Left renal cortex interstitium (tissue), 4 donors: ENCODE measurements around the gene FIBP. TPM values are rescaled to one million over a fixed set of nuclear protein-coding genes. Genes with fewer than 3 reads are reported as not detected.

Experiments used
- DNase-seq, 4 donors: peaks; one replicate each; pipeline ENCODE4 v3.0.0-alpha.2; 2013; ENCODE audit warnings: low read depth in 4 of 4, low spot score in 2 of 4, missing footprints in 1 of 4
- polyA plus RNA-seq, 4 donors: library from polyadenylated mRNA; unstranded; fragments of 120-200 nt; gene quantifications; one replicate each; pipeline ENCODE4 v1.2.1, GENCODE V29; 2013; ENCODE audit not compliant: insufficient read length in 4 of 4

Gene FIBP
- polyA plus RNA-seq, 4 donors: 91.1 to 106 (median 96.7) TPM

DNA sequence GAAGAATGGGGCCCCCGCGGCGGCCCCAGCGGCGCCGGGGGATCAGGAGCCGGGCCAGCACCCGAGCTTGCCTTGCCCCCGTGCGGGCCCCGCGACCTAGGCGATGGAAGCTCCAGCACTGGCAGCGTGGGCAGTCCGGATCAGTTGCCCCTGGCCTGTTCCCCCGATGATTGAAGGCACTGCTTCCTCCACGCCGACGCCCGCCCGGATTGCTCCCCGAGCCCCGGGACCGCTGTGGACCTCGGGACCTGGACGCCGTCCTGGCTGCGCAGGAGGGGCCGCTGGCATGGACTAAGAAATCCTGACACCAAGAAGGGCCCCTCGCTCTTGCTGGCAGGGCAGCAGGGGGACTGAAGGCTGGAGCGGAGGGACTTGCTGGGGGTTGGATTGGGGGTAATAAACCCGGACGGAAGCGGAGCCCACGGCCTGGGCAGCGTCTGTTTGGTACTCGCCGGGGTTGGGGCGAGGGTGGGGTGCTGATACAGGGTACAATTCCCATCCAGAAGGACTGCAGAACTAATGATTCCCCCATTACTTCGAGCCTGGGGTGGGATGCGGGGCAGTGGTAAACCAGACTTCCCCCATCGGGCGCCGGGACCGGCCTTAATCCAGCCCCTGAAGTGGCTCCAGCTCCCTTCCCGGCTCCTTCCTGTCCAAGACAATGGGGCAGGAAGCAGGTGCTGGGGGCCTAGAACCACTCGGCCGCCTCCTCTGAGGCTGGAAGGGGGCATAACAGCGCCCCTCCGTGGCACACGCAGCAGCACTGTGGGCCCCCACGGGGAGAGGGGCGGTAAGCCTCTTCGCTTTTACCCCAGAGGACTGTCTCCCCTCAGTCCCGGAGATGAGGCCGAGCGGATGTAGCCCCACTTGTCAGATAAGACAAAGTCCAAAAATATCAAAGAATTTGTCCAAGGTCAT is 3.2 kb upstream of the FIBP start:
- no peak for DNase-seq

DNA sequence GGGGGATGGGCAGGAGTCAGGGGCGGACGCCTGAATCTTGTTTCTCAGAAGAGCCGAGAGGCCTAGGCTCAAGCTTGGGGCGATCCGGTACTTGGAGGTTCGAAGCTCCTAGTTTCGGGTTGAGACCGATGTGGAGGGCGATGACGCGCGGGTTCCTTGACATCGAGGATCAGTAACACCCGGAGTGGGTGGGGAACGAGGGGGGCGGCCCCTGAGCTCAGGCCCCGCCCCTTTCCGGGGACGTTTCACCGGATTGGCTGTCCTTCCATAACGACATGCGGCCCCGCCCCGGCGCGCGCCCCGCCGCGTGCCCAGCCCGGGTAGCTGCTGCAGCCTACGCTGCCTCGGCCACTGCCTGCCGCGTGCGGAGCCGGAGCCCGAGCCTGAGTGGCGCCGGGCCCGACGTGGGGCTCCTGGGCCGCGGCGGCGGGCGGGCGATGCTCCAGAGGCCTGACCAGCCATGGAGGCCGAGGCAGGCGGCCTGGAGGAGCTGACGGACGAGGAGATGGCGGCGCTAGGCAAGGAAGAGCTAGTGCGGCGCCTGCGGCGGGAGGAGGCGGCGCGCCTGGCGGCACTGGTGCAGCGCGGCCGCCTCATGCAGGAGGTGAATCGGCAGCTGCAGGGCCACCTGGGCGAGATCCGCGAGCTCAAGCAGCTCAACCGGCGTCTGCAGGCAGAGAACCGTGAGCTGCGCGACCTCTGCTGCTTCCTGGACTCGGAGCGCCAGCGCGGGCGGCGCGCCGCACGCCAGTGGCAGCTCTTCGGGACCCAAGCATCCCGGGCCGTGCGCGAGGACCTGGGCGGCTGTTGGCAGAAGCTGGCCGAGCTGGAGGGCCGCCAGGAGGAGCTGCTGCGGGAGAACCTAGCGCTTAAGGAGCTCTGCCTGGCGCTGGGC is 2.3 kb upstream of the FIBP start, which contains the start of gene CCDC85B:
Gene CCDC85B, plus strand, starts transcription at position 350 of the 895 bp plus-strand sequence. Its CDS starts 111 bp downstream, at position 461.
- DNase-seq: peak; percentile 79 to 93 (median 91)

GRCh38 chr11:65887723-65888162 is 528 bp downstream of the FIBP start:
- DNase-seq: no peak

- DNase-seq: no peak
These were observed 1.2 kb downstream of the FIBP start for GRCh38 chr11:65886826-65887722.

DNA sequence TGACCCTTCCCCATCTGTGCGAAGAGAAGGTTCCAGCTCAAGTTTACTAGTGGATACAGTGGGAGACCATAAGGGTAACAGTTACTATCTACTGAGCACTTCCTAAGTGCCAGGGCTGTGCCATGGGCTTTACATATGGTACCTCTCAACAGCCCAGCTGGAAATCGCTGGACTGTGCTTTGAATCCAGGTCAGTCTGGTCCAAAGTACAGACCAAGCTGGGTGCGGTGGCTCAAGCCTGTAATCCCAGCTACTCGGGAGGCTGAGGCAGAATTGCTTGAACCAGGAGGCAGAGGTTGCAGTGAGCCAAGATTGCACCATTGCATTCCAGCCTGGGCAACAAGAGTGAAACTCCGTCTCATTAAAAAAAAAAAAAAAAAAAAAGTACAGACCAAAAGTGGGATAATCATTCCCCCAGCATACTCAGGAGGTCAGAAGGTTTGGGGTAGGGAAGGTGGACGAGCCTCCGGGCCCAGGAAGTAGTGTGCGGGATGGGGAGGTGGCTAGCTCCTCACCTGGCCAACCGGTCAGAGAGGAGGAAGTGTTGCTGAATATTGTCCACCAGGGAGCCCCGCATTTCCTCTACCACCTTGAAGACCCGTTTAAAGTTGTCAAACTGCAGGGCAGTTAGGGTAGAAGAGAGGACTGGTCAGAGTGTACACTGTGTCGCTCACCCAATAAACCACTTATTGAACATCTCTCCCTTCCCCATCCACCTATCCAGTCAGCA is 2.3 kb downstream of the FIBP start:
- DNase-seq: no peak

DNA sequence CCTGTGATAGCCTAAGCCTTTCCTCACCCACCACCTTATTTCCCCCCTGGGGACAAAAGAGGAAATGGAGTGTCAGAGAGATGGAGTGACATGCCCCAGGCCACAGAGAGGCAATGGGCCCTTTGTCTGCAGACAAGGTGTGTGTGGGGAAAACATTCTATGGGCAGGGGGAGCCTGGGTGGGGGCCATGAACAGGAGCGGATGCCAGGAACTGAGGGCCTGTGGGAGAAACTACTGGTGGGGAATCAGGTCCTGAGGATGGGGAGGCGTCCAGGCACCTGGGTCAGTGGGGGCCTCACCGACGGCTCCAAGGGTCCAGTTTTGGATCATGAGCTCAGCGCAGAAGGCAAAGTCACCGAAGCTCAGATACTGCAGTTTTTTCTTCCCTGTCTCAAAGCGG is 3.0 kb downstream of the FIBP start:
- no peak for DNase-seq

- DNase-seq: no peak
These were observed 3.6 kb downstream of the FIBP start for GRCh38 chr11:65884716-65885092.

GRCh38 chr11:65883786-65884715 is 4.2 kb downstream of the FIBP start:
- no peak for DNase-seq

DNA sequence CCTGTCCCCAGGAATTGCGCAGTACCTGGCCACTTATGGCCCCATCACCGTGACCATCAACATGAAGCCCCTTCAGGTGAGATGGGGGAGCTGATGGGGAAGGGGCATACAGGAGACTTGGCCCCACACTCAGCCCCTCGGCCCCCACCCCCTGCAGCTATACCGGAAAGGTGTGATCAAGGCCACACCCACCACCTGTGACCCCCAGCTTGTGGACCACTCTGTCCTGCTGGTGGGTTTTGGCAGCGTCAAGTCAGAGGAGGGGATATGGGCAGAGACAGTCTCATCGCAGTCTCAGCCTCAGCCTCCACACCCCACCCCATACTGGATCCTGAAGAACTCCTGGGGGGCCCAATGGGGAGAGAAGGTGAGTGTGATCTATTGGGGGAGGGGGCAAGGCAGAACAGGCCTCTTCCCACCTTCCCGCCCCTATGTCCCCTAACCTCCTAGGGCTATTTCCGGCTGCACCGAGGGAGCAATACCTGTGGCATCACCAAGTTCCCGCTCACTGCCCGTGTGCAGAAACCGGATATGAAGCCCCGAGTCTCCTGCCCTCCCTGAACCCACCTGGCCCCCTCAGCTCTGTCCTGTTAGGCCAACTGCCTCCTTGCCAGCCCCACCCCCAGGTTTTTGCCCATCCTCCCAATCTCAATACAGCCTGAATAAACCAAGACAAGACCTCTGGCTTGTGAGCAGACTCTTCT is 5.1 kb downstream of the FIBP start:
- no peak for DNase-seq

GRCh38 chr11:65882120-65883057 is 5.9 kb downstream of the FIBP start:
- no peak for DNase-seq

DNA sequence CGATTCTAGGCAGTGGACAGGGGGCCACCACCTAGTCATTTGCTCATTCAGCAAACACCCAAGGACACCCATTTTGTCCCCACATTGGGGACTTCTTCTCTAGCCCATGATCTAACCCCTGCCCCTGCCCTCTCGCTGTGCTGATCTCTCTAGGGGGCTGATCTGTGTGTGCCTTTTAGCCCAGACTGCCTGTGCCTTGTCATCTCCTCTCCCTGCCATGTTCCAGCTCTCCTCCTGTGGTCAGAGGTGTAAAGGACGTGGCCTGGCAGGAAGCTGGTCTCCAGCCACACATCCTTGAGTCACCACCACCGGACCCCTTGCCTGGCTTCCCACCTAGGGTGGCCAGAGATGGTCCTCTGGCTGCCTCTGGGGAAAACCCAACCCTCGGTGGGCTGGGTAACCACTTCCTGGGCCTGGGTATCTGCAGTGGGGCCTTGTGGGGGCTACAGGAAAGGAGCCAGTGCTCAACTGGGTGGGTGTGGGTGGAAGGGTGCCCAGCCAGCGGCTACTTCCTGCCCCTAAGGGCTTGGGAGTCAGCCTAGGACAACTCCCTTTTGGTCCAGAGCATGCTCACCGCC is 7.3 kb downstream of the FIBP start:
- no peak for DNase-seq

DNA sequence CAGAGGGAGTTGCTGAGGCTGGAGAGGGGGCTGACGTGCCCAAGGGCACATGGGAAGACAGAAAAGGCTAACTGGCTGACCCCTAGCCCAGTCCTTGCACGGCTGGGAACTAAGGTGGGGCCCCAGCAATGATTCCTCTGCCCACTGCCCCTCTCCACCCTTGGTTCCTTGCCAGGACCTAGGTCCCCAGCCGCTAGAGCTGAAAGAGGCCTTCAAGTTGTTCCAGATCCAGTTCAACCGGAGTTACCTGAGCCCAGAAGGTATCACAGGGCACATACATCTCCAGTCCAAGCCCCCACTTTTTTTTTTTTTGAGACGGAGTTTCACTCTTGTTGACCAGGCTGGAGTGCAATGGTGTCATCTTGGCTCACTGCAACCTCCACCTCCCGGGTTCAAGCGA is 8.2 kb downstream of the FIBP start:
- no peak for DNase-seq

DNA sequence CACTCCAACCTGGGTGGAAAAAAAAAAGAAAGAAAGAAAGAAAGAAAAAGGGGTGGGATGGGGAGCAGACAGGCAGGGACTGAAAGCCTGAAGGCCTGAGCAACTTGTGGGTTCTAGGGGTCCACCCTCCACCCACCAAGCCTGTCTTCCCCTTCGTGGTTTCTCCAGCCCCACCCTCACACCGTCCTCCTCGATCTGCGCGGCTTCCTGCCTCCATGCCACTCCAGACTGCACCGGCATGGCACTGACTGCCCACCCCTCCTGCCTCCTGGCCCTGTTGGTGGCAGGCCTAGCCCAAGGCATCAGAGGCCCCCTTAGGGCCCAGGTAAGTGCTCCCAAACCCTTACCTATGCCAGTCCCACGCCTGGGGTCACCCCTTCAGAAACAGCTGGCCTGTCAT is 8.7 kb downstream of the FIBP start, which contains the start of gene CTSW:
Gene CTSW, plus strand, starts transcription at position 221 of the 400 bp plus-strand sequence. Its CDS starts 18 bp downstream, at position 239.
- DNase-seq: no peak

- DNase-seq: peak in 2 of 4 donors; percentile 84 to 86
These were observed 14.7 kb downstream of the FIBP start for GRCh38 chr11:65873318-65874156.

GRCh38 chr11:65872586-65873317 is 15.5 kb downstream of the FIBP start, which contains the start of gene EFEMP2:
Gene EFEMP2, minus strand, starts transcription at chr11:65872800. Its CDS starts 446 bp downstream, at chr11:65872354.
- DNase-seq: no peak
